Measurements from ENCODE around the gene IDH3G.

GRCh38 chrX:153782313-153782712 lies 11.9 kb downstream of the IDH3G start:
- peak in 1 of 2 donors; percentile 2 for TF ChIP-seq CTCF (IDR thresholded peaks at IDR 0.05; ENCODE audit: extremely low read depth in 1 of 2, insufficient read depth in 1 of 2, low read depth in 1 of 2, low read length in 2 of 2)
- no peak for TF ChIP-seq POLR2A (IDR thresholded peaks at IDR 0.05; ENCODE audit: low read depth, low read length)
- no peak for TF ChIP-seq FOS (IDR thresholded peaks at IDR 0.05; ENCODE audit: borderline replicate concordance, insufficient read depth, low read length)
- TF ChIP-seq MAX (IDR thresholded peaks at IDR 0.05; ENCODE audit: insufficient read depth, insufficient read length): no peak
- no peak for TF ChIP-seq JUN (IDR thresholded peaks at IDR 0.05; ENCODE audit: borderline replicate concordance, insufficient read depth, insufficient read length, low read depth)
- TF ChIP-seq GATA2 (IDR thresholded peaks at IDR 0.05; ENCODE audit: insufficient read depth, insufficient read length, low read depth, low read length): no peak

All from endothelial cell of umbilical vein (primary cell).